C4-2B (cell line): Measurements from ENCODE around the gene PROX1.

ENCODE experiments used
- H3K27ac ChIP-seq: fragments of 450-650 bp; 2 replicates; pipeline ENCODE4 v1.5.1; 2017
- CTCF ChIP-seq: fragments of 450-650 bp; conservative IDR thresholded peaks from 2 replicates; pipeline ENCODE4 v1.5.1; 2017; ENCODE audit warnings: mild to moderate bottlenecking
- ZFX ChIP-seq: fragments of 450-650 bp; IDR thresholded peaks from 2 replicates; pipeline ENCODE4 v1.6.1; 2017

The PROX1 gene

GRCh38 chr1:214008791-214009422 lies 21.1 kb downstream of the PROX1 start:
- no peak overlapping the region for H3K27ac ChIP-seq
- TF ChIP-seq ZFX (no peak), CTCF (no peak)

GRCh38 chr1:214009423-214010196 lies 21.8 kb downstream of the PROX1 start:
- TF ChIP-seq CTCF = no peak
- no peak for TF ChIP-seq ZFX

GRCh38 chr1:214010197-214010573 lies 22.4 kb downstream of the PROX1 start:
- no peak for TF ChIP-seq CTCF
- TF ChIP-seq ZFX = no peak
- no peak overlapping the region for H3K27ac ChIP-seq

More at GRCh38 chr1:214009423-214010196, 21.8 kb downstream of the PROX1 start:
- no peak overlapping the region for H3K27ac ChIP-seq

GRCh38 chr1:214010717-214011116 lies 22.9 kb downstream of the PROX1 start:
- H3K27ac ChIP-seq = no peak overlapping the region
- TF ChIP-seq ZFX (no peak), CTCF (no peak)

- no peak for TF ChIP-seq CTCF
- no peak for TF ChIP-seq ZFX
- H3K27ac ChIP-seq = no peak overlapping the region
These were observed 24.6 kb downstream of the PROX1 start for GRCh38 chr1:214012418-214012817.

- H3K27ac ChIP-seq = no peak overlapping the region
- TF ChIP-seq ZFX = no peak
- no peak for TF ChIP-seq CTCF
These were observed 26.0 kb downstream of the PROX1 start for GRCh38 chr1:214013614-214014377.

- no peak overlapping the region for H3K27ac ChIP-seq
- no peak for TF ChIP-seq CTCF
- TF ChIP-seq ZFX = no peak
These were observed 27.0 kb downstream of the PROX1 start for GRCh38 chr1:214014730-214015129.
